GM12801 (cell line): ENCODE data around the gene IGSF21.

Experiments
- TF ChIP-seq, protein P1 (sequence below): IDR thresholded peaks from one replicate; pipeline ENCODE4 v1.5.1; 2011; ENCODE audit warnings: control low read depth; ENCODE audit not compliant: insufficient read length; ENCODE audit errors: extremely low read depth

The IGSF21 gene

DNA sequence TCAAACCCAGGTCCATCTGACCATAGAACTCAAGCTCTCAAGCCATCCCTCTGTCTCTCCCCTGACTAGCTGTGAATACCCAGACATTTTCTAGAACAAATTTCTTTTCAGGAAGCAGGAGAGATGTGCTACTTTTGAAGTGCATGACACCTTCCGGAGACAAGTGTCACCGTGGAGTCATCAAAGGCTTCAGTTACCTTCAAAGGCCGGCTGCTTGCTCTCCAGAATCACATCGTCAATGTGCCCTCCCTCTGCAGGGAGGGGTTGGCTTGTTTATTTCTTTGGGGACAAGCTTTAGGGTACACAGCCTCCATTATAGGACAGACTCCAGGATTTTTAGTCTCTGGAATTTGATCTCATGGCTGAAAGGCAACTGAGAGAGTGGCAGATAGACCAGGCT is 37.7 kb upstream of the IGSF21 start:
- TF ChIP-seq, protein P1, sequence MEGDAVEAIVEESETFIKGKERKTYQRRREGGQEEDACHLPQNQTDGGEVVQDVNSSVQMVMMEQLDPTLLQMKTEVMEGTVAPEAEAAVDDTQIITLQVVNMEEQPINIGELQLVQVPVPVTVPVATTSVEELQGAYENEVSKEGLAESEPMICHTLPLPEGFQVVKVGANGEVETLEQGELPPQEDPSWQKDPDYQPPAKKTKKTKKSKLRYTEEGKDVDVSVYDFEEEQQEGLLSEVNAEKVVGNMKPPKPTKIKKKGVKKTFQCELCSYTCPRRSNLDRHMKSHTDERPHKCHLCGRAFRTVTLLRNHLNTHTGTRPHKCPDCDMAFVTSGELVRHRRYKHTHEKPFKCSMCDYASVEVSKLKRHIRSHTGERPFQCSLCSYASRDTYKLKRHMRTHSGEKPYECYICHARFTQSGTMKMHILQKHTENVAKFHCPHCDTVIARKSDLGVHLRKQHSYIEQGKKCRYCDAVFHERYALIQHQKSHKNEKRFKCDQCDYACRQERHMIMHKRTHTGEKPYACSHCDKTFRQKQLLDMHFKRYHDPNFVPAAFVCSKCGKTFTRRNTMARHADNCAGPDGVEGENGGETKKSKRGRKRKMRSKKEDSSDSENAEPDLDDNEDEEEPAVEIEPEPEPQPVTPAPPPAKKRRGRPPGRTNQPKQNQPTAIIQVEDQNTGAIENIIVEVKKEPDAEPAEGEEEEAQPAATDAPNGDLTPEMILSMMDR, result no peak

DNA sequence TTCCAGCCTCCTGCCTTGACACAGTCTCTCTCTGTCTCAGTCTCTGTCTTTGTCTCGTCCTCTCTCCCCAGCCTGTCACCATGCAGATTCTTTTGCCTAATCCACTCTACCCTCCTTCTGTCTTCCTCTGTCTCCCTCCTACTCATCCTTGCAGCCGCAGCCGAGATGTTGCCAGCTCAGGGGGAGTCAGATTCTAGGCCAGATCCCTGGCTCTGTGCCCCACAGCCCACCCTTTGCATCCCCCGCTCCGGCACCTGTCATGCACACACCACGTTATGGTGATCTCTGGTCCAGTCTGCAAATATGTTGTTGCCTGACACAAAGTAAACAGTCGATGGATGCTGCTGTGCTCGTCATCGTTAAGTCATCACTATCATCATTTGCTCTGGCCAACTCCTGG is 35.5 kb upstream of the IGSF21 start:
- TF ChIP-seq, protein P1, result no peak

DNA sequence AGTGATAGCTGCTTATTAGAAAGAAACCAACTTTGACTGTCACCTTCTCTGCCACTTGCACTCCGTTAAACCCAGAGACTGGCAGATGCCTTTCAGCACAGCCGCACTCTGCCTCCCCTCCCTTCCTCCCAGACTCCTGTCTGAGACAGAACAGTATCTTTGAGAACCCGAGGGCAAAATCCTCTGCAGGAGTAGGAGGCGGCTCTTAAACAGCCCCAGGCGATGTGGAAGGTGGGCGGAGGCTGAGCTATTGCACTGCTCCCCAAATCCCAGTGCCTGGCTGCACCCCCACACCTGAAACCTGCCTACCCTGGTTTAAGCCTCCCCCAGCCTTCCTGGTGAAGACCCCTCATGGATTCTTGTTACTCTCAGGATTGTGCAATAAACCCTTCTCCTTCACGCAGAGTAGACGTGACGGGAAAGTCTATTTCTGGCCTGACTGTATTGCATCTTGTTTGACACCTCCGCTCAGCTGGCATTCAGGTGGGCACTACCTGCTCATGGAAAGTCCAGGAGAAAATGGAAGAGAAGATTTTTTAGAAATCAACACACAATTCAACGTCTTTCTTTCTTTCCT is 34.4 kb upstream of the IGSF21 start:
- TF ChIP-seq, protein P1, result no peak

DNA sequence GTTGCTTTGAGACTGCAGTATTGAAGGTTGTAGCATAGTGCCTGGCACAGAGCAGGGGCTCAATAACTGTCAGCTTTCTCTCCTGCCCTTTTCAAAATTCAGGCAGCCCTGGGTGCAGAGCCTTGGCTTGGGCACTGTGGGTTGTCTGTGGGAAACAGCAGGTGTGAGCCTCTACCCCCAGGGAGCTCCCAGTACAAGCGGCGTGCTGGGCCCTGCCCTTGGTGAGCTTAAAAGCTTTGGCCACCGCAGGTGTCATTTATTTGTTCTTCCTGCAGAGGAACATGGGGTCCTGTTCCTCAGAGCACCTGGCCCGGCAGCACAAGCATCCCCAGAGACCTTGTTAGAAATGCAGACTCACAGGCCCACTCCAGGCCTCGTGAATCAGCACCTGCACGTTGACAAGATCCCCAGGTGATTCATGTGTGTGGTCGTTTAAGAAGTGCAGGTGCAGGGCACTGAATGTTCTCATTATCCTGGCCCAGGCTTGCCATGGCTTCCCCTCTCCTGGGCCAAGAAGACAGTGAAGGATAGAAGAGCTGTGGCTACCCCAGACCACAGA is 29.9 kb upstream of the IGSF21 start:
- TF ChIP-seq, protein P1, result no peak

DNA sequence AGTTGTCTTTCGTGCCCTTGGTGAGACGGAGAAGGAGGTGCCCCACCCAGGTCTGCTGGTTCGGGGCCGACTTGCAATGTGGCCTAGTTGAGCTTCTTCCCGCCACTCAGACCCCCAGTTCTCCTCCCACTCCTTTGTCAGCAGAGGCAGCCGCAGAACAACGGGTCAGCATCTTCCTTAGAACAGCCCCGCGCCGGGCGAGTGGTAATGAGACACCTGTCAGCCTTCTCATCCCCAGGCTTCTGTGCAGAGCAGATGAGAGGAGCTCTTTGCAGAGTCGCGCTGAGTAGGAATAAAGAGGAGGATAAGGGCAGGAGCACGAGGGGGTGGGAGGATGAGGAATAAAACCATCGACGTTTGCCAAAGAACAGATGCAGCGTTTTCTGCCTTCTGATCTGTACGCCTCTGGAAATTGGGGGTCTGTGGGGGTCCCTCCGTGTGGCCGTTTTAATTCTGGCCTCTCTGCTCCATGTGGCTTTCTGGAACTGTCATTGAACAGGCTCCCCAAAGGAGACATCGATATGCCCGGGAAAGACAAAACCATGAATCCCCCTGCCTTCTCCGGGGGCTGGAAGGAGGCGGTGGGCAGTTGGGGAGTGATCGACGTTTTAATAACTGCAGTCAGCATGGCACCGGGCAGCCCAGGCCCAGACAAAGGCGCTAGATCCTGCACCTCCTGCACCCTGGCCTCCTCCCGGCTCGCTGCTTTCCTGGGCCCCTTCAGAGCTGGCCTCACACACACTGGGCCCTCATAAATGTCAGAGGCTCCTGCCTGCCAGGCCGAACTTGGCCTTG is 27.5 kb upstream of the IGSF21 start:
- TF ChIP-seq, protein P1, result no peak

DNA sequence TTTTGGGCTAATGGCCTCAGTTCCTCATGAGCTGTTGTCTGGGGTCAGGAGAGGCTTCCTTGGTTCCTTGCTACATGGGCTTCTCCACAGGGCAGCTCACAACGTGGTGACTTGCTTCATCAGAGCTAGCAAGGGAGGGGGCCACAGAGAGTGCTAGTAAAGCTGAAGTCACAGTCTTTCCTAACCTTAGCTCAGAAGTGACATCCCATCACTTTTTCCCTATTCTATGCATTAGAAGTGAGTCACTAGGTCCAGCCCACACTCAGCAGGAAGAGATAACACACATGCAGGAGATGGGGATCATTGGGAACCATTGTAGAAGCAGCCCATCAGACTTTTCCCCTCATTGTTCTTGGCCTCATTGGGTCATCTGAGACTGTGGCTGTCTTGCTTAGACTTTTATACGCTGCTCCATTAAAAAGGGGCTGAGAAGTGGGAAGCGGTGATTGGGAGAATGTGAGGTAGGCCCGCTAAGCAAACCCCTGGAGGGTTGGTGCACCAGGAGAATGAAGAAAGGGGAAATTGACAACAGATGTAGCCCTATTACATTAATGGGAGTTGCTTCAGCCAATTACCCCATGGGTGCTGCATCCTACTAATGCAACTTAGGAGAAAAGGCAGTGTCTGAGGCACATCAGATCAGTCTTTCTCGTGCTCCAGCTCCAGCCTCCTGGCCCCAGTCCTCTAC is 22.1 kb upstream of the IGSF21 start:
- TF ChIP-seq, protein P1, result no peak

DNA sequence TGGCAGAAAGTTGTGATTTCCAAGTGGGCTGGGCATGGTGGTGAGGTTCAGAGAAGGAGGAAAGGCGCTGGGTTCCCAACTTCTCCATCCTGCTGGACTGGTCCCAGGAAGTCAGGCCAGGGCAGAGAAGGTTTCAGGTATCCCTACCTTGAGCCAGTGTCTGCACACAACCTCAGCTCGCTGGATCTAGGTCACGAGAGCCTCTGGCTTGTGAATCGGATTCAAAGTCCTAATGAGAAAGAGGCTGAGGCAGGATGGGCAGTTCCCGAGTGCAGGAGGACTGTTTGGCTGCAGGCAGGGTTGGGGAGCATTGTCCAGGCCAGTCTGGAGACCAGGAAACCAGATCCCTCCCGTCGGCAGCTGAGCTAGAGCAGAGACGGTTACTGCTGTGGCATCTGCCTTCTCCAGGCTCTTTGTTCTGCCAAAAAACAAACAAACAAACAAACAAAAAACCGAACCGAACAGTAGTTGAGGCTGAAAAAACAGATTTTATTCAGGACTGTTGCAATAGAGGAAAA is 19.5 kb upstream of the IGSF21 start:
- TF ChIP-seq, protein P1, result no peak
